GM19240 (cell line): ENCODE measurements around the gene CDSN.

Experiments
- DNase-seq: peaks from one replicate; pipeline ENCODE4 v3.0.0; 2011; ENCODE audit warnings: low spot score; ENCODE audit not compliant: insufficient read length

The CDSN gene

DNA sequence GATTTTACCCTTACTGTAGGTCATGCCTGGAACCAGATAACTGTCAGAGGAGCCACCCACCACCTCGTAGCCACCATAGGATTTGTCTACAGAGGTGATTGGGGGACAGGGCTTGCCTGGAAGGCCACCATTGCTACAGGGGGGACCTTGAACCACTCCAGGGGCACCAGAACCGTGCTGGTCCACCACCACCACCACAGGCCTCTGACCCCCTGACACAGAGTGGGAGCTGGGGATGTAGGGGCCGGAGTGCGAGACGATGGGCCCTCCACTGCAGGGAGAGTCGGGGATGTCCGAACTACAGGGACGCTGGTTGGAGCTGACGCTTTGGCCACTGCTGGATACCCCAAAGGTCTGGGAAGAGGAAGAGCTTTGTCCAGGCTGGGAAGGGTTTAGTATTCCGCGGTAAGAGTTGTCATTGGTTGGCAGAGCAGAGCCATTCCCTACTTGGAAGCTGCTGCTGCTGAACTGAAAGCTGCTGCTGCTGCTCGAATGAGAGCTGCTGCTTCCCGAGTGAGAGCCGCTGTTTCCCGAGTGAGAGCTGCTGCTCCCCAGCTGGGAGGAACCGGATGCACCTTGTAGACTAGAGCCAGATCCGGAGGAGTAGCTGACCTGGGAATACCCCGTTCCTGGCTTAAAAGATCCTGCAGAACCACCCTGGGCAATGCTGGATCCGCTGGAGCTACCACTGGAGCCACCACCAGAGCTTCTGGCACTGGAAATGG is 3.4 kb downstream of the CDSN start:
- DNase-seq = no peak

DNA sequence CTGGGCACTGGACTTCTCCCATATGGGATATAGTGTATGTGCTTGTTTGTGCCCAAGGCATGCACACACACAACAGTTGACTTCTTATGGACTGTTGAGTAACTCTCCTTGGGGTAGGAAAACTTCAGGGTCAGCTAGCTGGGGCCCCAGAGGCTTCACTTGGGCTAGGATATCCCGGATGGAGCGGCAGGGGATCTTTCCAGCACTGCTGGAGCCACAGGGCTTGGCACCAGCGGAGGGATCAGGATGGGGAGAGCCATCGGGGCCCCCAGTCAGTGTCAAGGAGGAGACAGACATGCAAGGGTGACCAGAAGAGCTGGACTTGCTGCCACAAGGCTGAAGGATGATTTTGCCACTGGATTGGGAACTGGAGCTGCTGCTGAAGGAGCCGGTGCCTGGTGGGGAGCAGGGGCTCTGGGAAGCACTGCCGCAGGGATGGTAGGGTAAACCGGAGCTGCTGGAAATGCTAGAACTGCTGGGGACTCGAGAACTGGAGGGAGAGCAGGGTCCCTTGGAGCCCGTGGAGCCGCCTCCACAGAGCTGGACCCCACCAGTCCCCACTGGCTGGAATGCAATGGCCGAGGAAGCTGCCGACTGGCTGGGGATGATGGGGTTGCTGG is 4.2 kb downstream of the CDSN start:
- no peak for DNase-seq

DNA sequence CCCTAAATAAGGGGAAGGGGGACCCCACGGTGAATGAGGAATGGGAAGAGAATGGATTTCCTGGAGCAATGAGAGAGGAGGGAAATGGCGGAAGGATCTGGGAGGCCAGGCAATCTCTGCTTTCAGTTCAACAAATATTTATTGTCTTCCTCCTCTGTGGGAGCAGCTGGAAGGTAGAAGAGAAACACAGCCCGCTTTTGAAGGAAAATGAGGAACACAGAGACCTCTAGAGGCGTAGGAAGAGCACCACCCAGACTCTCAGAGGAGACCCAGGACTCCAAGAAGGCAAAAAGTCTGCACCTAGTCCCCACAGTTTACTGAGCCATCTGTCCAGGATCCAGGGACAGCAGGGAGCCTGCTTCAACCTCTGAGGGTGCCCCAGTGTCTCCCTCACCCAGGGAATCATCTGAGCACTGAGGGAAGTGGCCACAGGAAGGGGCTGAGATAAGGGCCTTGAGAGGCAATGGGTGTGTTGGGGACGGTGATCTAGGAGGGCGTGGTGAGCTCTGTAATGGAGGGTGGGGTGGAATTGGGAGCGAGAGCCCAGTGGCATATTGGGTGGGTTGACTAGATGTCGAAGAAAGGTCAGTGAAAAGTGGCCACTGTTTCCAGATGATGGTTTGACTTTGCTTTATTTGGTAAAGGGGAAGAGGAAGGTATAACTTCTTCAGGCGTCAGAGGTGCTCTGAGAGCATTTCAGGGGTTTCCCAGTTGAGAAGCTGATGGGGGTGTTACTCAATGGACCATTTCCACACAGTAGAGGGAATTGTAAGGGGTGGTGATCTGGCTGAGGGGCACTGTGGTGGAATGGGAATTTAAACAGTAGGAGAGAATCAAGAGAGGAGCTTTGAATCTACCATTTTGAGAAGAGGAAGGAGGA is 5.0 kb downstream of the CDSN start:
- no peak for DNase-seq

DNA sequence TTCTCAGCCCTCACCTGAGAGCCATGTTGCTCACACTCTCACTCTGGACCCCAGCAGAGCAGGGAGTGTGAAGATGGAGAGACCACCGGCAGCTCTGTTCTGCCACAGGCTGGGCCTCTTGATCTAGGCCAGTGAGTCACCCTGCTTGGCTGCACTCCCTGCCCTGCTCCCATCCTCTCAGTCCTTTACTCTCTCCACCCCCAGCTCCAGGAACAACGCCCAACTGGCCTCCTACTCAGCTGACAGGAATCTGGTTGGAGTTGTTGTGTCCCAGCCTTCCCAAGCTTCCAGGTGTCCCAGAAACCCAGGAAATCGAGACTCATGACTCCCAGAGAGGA is 5.7 kb downstream of the CDSN start, which contains the start of gene PSORS1C1:
PSORS1C1 (plus strand) TSS at position 260 of the 338 bp plus-strand sequence. CDS start 14,833 bp downstream, outside the sequence.
- DNase-seq = no peak

DNA sequence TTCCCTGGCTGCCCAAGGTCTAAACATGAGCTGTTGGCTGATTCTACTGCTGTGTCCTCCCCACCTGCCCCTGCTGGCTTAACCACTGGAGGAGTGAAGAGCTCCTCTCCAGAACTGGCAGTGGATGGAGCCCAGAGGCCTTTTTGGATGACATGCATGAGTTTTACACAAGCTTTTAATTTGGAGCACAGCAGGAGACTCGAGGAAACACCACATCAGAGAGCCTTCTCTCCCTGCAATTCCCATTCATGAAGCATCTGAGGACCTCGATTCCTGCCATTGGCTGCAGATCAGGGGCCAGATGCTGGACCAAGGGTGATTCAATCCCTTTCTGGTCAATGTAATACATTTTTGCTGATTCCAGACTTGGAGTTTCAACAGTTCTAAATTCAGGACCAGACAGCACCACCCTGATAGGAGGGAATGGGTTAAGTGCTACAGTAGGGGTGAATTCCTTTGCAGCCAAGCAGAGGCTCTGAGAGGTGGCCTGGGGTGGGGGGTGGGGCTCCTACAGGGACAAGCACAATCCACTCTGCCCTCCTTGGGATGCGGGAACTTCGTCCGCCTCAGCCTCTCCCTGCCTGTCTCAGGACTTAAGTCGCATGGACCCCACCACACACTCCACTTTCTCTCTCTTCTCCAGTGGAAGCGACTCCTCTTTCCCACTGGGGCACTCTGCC is 6.2 kb downstream of the CDSN start:
- no peak for DNase-seq

DNA sequence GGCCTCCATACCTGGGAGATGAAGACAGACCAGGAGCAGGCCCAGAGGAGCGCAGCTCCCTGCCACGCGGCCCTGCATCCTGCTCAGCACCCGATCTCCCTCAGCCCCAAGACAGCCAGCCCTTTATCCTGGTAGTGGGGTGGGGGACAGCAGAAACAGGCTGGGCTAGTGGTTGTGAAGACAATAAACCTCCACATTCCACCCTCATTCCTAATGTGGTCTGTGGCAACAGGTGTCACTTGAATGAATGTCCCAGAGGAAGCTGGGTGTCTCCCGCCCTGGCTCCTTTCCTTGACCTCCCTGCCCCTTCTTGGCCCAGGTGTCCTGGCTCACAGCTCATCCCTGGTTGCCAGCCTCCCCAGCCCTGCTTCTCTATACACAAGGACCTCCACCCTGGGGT is 7.8 kb downstream of the CDSN start, which contains the start of gene C6orf15:
C6orf15 (minus strand) TSS at position 98 of the 400 bp plus-strand sequence; CDS start at position 78, 20 bp downstream.
- DNase-seq = no peak

DNA sequence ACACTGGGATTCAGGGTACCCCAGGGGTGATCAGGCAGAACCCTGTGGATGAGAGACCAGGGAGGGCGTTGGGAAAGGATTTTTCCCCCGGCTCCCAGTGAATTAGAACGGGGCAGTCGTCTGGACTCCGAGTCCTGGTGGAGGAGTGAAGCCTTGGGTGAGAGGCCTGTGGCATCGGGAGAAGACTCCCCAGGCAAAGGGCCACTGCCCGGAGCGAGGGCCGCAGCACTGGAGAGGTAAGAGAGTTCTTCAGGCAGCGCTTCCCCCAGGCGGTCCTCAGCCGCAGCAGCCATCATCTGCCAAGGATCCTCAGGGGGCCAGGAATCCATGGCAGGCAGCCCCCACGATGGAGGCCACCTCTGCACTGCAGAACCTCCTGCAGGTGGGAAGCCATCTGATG is 8.5 kb downstream of the CDSN start:
- no peak for DNase-seq

DNA sequence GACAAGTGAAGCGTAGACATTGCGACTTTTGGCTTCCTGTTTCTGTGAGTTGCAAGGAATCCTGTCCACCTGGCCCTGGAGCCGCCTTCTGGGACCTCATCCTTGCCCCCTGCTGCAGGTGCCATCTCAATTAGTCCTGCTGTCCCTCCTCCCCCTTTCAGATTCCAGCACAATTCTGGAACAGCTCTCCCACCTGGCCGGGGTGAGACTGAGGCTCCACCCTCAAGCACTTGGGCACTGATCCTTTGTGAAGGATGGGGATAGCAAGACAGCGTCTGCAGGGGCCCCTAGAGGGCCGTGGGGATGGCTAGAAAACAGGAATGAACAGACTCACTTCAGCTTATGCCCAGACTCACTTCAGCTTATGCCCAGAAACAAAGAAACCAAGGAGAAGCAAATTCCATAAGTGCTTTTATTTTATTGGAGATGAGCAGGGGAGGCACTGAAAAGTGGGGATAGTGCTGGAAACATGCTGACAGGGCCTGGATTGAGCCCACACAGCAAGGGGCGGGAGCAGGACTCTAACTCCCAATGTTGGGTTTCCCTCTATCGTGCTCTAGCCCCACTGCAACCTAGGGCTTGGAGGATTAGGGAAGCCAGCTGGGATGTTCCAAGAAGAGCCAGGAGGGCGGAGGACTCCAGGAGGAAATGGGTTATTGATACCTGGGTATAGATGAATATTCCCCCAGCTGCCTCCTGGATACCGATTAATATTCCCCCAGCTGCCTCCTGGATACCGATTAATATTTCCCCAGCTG is 9.2 kb downstream of the CDSN start:
- no peak for DNase-seq

DNA sequence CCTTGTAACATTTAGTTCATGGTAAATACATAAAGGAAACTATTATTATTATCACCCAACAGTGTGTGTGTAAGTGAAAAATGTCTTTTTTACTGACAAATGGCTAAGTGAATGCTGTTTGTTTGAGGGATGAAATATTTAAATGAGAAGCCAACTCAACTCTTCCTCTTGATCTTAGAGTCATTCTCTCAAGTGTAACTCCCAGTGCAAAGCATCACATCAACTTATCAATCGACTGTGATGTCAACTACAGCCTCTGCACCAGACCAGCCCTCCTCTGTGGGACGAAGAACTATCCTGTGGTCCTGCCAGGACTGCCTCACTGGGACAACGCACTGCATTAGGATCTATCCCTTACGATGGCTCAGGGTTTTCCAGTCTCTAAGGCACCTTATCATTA is 13.2 kb downstream of the CDSN start:
- no peak for DNase-seq

DNA sequence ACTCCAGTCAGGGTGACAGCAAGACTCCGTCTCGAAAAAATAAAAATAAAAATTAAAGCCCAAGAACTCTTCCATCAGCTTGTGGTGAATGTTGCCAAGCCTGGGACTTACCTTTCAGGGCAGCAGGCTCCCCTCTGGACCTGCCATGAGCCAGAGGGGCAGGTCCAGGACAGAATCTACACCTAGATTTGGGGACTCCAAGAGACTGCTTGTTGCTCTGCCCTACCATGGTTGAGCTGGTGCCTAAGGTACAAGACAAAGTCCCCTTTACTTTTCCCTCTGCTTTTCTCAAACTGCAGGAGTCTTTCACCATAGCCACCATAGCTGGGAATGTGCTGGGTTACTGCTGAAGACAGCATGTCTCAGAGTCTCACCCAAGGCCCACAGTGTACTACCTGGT is 17.1 kb downstream of the CDSN start:
- DNase-seq = no peak

DNA sequence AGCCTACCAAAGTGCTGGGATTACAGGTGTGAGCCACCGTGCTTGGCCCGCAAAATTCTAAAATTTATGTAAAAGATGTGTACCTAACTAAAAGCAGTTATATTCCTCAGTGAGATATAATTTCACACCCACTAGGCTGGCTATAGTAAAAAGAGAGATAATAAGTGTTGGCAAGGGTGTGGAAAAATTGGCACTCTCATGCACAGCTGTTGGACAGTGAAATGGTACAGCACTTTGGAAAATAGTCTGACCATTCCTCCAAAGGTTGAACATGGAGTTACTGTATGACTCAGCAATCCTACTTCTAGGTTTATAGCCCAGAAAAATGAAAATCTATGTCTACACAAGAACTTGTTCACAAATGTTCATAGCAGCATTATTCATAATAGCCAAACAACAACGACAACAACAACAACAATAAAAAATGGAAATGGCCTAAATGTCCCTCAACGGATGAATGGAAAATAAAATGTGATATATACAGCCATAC is 21.8 kb downstream of the CDSN start:
- DNase-seq = no peak

DNA sequence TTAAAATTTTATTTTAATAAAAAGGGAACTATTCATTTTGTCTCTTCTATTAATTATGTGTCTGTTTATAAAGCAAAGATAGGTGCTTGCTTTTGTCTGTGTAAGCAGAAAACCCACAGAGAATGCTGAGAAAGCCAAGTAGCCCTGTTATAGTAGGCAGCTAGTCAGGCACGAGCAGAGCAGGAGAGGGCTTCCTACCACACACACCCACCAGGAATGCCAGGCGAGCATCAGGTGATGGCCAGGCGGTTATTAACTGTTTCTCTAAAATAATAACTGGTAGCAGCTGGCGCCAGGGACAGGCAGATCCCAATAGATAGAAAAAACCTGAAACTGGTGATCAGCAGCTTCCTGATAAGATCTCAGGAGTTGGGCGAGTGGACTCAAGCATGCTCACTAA is 23.6 kb downstream of the CDSN start:
- DNase-seq = no peak

DNA sequence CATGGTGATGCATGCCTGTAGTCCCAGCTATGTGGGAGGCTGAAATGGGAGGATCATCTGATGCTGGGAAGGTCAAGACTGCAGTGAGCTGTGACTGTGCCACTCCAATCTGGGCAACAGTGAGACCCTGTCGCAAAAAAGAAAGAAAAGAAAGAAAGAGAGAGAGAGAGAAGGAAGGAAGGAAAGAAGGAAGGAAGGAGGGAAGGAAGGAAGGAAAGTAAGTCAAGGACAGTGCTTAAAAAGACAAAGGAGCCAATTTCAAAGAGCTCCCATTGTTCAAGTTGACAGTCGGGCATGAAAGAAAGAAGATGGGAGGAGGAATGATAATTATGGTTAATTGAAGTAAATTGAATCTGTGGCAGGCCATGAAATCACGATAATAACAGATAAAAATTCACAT is 24.0 kb downstream of the CDSN start:
- no peak for DNase-seq

DNA sequence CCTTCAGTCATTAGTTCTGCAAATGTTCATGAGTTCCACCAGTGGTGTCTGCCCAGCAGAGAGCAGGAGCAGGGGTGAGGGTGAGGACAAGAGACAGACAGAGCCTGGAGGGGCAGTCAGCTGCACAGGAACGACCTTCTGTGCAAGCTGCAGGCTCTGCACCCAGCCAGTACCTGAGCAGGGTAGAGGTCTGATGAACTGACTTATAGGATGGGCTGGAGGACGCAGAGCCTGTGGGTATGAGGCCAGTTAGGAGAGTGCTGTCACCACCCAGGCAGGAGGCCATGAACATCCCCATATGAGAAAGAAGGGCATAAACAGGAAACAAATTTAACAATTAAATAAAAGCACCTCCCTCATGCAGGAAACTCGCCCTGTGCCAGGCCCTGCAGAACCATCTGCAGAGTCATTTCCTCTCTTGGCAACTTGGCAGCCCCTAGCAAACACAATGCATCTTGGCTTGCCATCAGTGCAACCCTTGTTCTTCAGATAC is 25.8 kb downstream of the CDSN start:
- no peak for DNase-seq

DNA sequence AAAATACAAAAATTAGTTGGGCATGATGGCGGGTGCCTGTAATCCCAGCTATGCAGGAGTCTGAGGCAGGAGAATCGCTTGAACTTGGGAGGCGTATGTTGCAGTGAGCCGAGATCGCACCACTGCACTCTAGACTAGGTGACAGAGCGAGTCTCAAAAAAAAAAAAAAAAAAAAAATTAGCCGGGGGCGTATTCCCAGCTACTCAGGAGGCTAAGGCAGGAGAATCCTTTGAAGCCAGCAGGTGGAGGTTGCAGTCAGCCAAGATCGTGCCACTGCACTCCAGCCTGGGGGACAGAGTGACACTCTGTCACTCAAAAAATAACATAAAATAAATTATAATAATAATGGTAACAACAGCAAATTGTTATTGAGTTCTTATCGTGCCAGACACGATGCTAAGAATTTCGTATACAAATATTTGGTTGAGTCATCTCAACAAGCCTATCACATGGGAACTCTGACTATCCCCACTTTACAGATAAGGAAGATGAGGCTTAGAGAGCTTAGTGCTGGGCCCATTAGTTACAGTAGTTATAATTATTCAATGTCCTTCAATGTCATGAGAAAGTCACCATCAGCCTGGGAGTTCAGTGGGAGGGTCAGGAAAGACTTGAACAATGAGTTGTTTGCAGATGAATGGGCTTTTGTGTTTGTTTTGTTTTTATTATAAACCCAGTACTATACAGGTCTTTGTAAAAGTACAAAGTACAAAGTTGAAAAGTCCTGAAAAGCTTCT is 27.3 kb downstream of the CDSN start:
- DNase-seq = no peak

DNA sequence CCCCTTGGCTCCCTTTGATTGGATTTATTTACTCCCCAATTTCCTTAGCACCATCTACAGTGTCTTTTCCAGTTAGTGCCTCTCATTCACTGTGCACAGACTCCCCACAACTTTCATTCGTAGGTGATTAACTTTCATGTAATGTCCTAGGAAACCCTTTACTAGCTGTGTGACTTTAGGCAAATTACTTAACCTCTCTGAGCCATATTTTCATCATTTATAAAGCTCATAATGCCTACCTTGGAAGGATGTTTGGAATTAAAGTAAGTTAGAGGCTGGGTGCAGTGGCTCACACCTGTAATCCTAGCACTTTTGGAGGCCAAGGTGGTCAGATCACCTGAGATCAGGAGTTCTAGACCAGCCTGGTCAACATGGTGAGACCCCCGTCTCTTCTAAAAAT is 28.0 kb downstream of the CDSN start:
- DNase-seq = no peak

DNA sequence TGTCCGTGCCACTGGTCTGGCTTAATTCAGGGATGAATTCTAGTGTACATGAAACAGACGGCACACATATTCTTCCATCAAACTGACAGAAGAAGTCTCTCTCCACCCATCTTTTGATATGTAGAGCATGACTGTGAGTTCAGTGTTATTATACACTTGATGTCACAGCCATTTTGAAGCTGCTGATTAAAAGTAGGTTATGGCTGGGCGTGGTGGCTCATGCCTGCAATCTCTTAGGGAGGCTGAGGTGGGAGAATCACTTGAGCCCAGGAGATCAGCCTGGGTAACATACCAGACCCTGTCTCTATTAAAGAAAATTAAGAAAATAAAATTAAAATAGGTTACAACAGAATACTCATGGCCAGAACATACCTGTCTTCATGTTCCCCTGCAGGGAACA is 28.6 kb downstream of the CDSN start:
- DNase-seq = no peak

DNA sequence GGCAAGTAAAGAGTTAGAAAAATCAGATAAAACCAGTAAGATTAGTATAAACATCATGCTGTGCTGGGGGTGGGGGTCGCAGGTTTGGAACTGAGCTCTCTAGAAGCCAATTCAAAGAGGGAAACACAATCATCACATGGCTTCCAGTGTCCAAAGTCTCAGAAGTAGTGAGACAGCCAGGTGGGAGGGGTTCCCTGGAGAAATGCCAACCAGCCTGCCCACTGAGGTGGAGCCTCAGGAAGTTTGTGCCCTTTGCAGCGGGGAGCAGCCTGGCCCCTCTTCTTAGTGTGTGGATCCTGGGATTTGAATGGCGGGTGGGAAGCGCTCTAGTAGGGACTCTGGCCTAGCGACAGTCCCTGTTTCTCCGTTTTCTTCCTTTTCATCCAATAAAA is 29.3 kb downstream of the CDSN start:
- no peak for DNase-seq

DNA sequence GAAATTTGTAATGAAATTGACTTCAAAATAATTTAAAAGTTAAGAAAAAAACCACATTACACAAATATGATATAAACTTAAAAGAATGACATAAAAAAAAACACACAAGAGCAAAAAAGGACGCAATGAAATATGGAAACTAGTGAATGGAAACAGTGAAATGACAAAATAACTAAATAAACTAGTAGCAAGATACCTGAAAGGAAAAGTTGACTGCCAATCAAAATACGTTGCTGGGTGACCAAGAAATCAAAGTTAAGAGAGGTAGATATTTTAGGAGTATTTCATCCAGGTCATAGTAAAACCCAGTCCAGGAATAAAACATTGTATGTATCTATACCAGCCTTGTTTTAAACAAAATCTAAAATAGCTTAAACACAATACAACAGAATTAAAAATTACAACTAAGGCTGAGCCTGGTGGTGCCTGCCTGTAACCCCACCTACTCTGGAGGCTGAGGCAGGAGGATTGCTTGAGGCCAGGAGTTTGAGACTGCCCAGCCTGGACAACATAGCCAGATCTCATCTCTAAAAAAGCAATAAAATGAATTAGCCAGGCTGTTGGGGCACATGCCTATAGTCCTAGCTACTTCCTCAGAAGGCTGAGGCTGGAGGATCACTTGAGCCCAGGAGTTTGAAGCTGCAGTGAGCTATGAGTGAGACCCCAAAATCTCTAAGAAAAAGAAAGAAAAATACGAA is 29.8 kb downstream of the CDSN start:
- no peak for DNase-seq
